A549 (cell line): ENCODE measurements around the gene MARCHF11. TPM values are rescaled to one million over a fixed set of nuclear protein-coding genes. Genes with fewer than 3 reads are reported as not detected.

Experiments
- ATAC-seq, 2 experiments: fragments of 200-7000 bp in 1 of 2; fragments of >200 bp in 1 of 2; cut with Nextera tagmentation in 1 of 2; cut with Tn5 transposase in 1 of 2; 3 replicates each; pipeline versions ENCODE4 v1.8.0 to v1.9.1; 2018 to 2020; ENCODE audit warnings: mild to moderate bottlenecking in 1 of 2, moderate library complexity in 1 of 2
- CTCF ChIA-PET: fragments of 300-600 bp; sonication (Branson Sonifier 250); formaldehyde crosslinking; extraction: SDS; loops from one replicate; lab custom pipeline; 2021; ENCODE audit warnings: antibody characterized with exemption, inconsistent platforms; lab: Yijun Ruan, JAX
- POLR2A ChIA-PET: fragments of 350-600 bp; formaldehyde crosslinking; extraction: SDS; loops from one replicate; lab custom pipeline; 2021; ENCODE audit warnings: antibody characterized with exemption, inconsistent platforms; lab: Yijun Ruan, JAX
- DNase-seq, 2 experiments: peaks; one replicate each; pipeline versions ENCODE4 v3.0.0 to v3.0.0-alpha.2; 2011 to 2016; ENCODE audit warnings: low read depth in 1 of 2, low spot score in 1 of 2
- FAIRE-seq: peaks from 2 replicates; lab custom pipeline; 2011; peaks lifted over from hg19 to GRCh38; lab: Jason Lieb, UNC
- H3K27ac ChIP-seq, 2 experiments: fragments of >200 bp; sonication (Bioruptor Twin); formaldehyde crosslinking; 3 replicates each; pipeline ENCODE4 v1.5.1; 2016 to 2017
- H3K4me1 ChIP-seq: fragments of >200 bp; sonication (Bioruptor Twin); formaldehyde crosslinking; 3 replicates; pipeline ENCODE4 v1.6.1; 2016
- H3K4me2 ChIP-seq: fragments of >200 bp; sonication (Bioruptor Twin); formaldehyde crosslinking; 3 replicates; pipeline ENCODE4 v1.6.1; 2016
- H3K4me3 ChIP-seq: fragments of >200 bp; sonication (Bioruptor Twin); formaldehyde crosslinking; 3 replicates; pipeline ENCODE4 v1.5.1; 2016
- H3K9me3 ChIP-seq: fragments of >200 bp; sonication (Bioruptor Twin); formaldehyde crosslinking; 3 replicates; pipeline ENCODE4 v1.6.1; 2016
- BHLHE40 ChIP-seq: IDR thresholded peaks from 2 replicates; pipeline ENCODE4 v1.6.1; 2012; ENCODE audit warnings: low read depth, low read length, inconsistent platforms
- CBX2 ChIP-seq: fragments of 200-600 bp; sonication (generic); IDR thresholded peaks from 2 replicates; pipeline ENCODE4 v1.6.1; 2016; ENCODE audit warnings: low read depth, mild to moderate bottlenecking, borderline replicate concordance
- CBX8 ChIP-seq: fragments of 200-600 bp; sonication (generic); IDR thresholded peaks from 2 replicates; pipeline ENCODE4 v1.6.1; 2016
- CHD4 ChIP-seq: fragments of 200-600 bp; sonication (generic); IDR thresholded peaks from 2 replicates; pipeline ENCODE4 v1.6.1; 2016; ENCODE audit warnings: antibody characterized with exemption, mild to moderate bottlenecking, borderline replicate concordance
- EHMT2 ChIP-seq: fragments of 200-600 bp; sonication (generic); IDR thresholded peaks from 2 replicates; pipeline ENCODE4 v1.6.1; 2016; ENCODE audit warnings: antibody characterized with exemption, low read depth, mild to moderate bottlenecking, moderate library complexity
- ESRRA ChIP-seq: fragments of 150-350 bp; IDR thresholded peaks from 2 replicates; pipeline ENCODE4 v1.6.1; 2014; ENCODE audit warnings: mild to moderate bottlenecking, low read length, borderline replicate concordance
- FOSL2 ChIP-seq, 2 experiments: fragments of 450-650 bp in 1 of 2; fragments of >200 bp in 1 of 2; sonication (Bioruptor Twin) in 1 of 2; formaldehyde crosslinking; IDR thresholded peaks; 2 replicates each; pipeline versions ENCODE4 v1.5.0 to v1.6.1; 2016 to 2020; ENCODE audit warnings: mild to moderate bottlenecking in 1 of 2, moderate library complexity in 1 of 2
- FOXS1 ChIP-seq: fragments of 250-450 bp; sonication (Bioruptor Pico); IDR thresholded peaks from 2 replicates; pipeline ENCODE4 v1.5.0; 2020; ENCODE audit warnings: mild to moderate bottlenecking, moderate library complexity
- JUN ChIP-seq, 2 experiments: fragments of >200 bp; sonication (Bioruptor Twin); formaldehyde crosslinking; IDR thresholded peaks; 2 replicates in 1 of 2; 3 replicates in 1 of 2; pipeline ENCODE4 v1.6.1; 2016 to 2017
- MAZ ChIP-seq: fragments of 150-350 bp; IDR thresholded peaks from 2 replicates; pipeline ENCODE4 v1.6.1; 2014; ENCODE audit warnings: antibody characterized with exemption, low read depth, low read length, borderline replicate concordance
- NFE2L2 ChIP-seq: fragments of 150-350 bp; conservative IDR thresholded peaks from 2 replicates; pipeline ENCODE4 v1.6.1; 2014; ENCODE audit warnings: low read length
- NPAS2 ChIP-seq: fragments of 250-450 bp; sonication (Bioruptor Pico); IDR thresholded peaks from 2 replicates; pipeline ENCODE4 v1.8.0; 2022; ENCODE audit warnings: mild to moderate bottlenecking, moderate library complexity, borderline replicate concordance
- POLR2AphosphoS2 ChIP-seq: conservative IDR thresholded peaks from 2 replicates; pipeline ENCODE4 v1.6.1; 2012; ENCODE audit warnings: low read length, improper control_type of control experiment, inconsistent platforms
- RCOR1 ChIP-seq: fragments of 150-350 bp; IDR thresholded peaks from 2 replicates; pipeline ENCODE4 v1.6.1; 2014; ENCODE audit warnings: antibody characterized with exemption, low read length, low read depth
- RNF2 ChIP-seq: fragments of 200-600 bp; sonication (generic); IDR thresholded peaks from 2 replicates; pipeline ENCODE4 v1.6.1; 2016; ENCODE audit warnings: low read depth, mild to moderate bottlenecking, antibody characterized with exemption, moderate library complexity, borderline replicate concordance
- ZC3H11A ChIP-seq: fragments of 450-650 bp; IDR thresholded peaks from 2 replicates; pipeline ENCODE4 v1.6.1; 2014; ENCODE audit warnings: antibody characterized with exemption, mild to moderate bottlenecking
- ZNF302 ChIP-seq: fragments of 250-450 bp; sonication (Bioruptor Pico); IDR thresholded peaks from 2 replicates; pipeline ENCODE4 v1.9.0; 2021; ENCODE audit warnings: inconsistent platforms, mild to moderate bottlenecking, moderate library complexity
- WGBS: methylation state at CpG from one replicate; pipeline ENCODE4 v1.1.6; 2017; ENCODE audit errors: missing lambda C conversion rate; 5-methylcytosine and 5-hydroxymethylcytosine counted together
- polyA plus RNA-seq, 4 experiments: library from polyadenylated mRNA; depleted of rRNA in 3 of 4; stranded (reverse); fragments of >200 nt; fragmentation: RNase III in 1 of 4; extraction: RNeasy Plus Mini Kit Qiagen cat#74134 plus additional on column Dnase treatment in 1 of 4; gene quantifications; 2 replicates in 3 of 4; 3 replicates in 1 of 4; pipeline ENCODE4 v1.2.3, GENCODE V29; 2011 to 2017
- TF ChIP-seq, protein P1 (sequence below): fragments of 200-600 bp; sonication (generic); IDR thresholded peaks from 2 replicates; pipeline ENCODE4 v1.6.1; 2016; ENCODE audit warnings: antibody characterized with exemption, mild to moderate bottlenecking, moderate library complexity

Gene MARCHF11
- polyA plus RNA-seq, 2 of the 4 experiments (the other 2 are of a cell fraction), result not detected

DNA sequence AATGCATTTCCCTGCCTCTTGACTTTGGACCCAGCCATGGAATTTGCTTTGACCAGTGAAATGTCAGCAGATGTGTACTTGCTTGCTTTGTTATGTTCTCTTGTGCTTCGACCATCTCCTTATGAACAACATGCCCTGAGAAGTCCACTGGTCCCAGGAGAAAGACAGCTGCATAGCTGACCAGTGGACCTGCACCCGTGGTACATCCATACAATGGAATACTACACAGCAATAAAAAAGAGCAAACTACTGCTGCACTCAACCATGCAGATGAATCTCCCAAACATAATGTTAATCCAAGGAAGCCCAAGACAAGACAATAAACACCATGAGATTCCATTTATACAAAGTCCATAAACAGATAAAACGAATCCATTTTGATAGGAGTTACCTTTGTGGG lies 30.0 kb downstream of the MARCHF11 start:
- Histone ChIP-seq H3K9me3 (no peaks in the 10 kb centered on the region), H3K4me3 (no peak overlapping the region), H3K4me2 (no peak overlapping the region), H3K4me1 (no peaks in the 10 kb centered on the region), H3K27ac (no peak overlapping the region)
- FAIRE-seq (no peak), ATAC-seq (no peak), DNase-seq (no peak)
- POLR2A ChIA-PET, result no interaction called here
- WGBS, result 0% methylated on average over 3 of the region's 3 CpGs
- no peak for TF ChIP-seq CBX8
- CTCF ChIA-PET, result interaction anchor here (4.2 kb wide), 1 partner anchor 11 kb away, joined by 23 read pairs; no protein-coding TSS in a partner anchor

DNA sequence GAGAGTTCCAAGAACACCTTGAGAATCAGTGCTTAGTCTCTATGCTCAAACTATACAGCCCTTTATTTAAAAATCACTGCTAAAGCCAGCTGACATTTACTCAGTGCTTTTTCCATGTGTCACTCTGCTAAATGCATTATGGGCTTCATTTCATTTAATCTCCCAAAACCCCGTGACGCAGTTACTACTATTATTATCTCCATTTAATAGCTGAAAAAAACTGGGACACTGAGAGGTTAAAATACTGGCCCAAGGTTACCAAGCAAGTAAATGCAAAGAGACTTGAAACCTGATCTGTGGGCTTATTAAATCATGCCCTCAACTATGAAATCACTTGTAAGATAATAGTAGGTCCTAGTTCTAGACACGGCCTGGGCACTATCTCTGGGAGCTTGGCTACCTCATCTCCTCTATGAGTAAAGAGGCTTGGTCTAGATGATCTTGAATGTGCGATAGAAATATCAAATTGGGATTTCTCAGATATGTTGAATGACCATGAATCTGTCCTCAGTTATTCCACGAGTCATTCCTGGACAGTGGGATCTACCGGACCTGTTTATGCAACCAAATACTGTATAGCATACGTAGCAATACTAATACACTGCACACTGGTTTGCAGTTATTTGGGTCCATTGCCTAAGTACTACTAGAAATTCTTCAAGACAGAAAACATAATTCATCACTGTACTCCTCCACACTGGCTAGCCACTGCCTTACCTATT lies 32.3 kb downstream of the MARCHF11 start:
- ChIA-PET POLR2A (no interaction called here), CTCF (interaction anchor here (1.6 kb wide), 1 partner anchor 13 kb away, joined by 6 read pairs; no protein-coding TSS in a partner anchor)
- no peak overlapping the region for H3K4me2 ChIP-seq
- WGBS, result 11% methylated on average over 7 of the region's 7 CpGs
- no peaks in the 10 kb centered on the region for H3K4me1 ChIP-seq
- ATAC-seq, result no peak
- no peak for FAIRE-seq
- H3K27ac ChIP-seq, result no peak overlapping the region
- H3K4me3 ChIP-seq, result no peak overlapping the region
- no peaks in the 10 kb centered on the region for H3K9me3 ChIP-seq
- no peak for DNase-seq
- no peak for TF ChIP-seq ESRRA
- TF ChIP-seq ZNF302 (CRISPR knock-in tag), result no peak
- no peak for TF ChIP-seq ZC3H11A
- no peak for TF ChIP-seq CHD4
- TF ChIP-seq, protein P1, sequence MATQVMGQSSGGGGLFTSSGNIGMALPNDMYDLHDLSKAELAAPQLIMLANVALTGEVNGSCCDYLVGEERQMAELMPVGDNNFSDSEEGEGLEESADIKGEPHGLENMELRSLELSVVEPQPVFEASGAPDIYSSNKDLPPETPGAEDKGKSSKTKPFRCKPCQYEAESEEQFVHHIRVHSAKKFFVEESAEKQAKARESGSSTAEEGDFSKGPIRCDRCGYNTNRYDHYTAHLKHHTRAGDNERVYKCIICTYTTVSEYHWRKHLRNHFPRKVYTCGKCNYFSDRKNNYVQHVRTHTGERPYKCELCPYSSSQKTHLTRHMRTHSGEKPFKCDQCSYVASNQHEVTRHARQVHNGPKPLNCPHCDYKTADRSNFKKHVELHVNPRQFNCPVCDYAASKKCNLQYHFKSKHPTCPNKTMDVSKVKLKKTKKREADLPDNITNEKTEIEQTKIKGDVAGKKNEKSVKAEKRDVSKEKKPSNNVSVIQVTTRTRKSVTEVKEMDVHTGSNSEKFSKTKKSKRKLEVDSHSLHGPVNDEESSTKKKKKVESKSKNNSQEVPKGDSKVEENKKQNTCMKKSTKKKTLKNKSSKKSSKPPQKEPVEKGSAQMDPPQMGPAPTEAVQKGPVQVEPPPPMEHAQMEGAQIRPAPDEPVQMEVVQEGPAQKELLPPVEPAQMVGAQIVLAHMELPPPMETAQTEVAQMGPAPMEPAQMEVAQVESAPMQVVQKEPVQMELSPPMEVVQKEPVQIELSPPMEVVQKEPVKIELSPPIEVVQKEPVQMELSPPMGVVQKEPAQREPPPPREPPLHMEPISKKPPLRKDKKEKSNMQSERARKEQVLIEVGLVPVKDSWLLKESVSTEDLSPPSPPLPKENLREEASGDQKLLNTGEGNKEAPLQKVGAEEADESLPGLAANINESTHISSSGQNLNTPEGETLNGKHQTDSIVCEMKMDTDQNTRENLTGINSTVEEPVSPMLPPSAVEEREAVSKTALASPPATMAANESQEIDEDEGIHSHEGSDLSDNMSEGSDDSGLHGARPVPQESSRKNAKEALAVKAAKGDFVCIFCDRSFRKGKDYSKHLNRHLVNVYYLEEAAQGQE, result no peak
- no peak for TF ChIP-seq EHMT2
- no peak for TF ChIP-seq NPAS2 (CRISPR knock-in tag)
- TF ChIP-seq JUN (IDR thresholded peaks at IDR 0.05), result no peak
- no peak for TF ChIP-seq CBX2
- no peak for TF ChIP-seq FOXS1

- no peak overlapping the region for H3K4me3 ChIP-seq
- WGBS, result 15% methylated on average over 4 of the region's 4 CpGs
- CTCF ChIA-PET, result no interaction called here
- DNase-seq (no peak), FAIRE-seq (no peak), ATAC-seq (no peak)
- TF ChIP-seq MAZ (no peak), CHD4 (no peak), POLR2AphosphoS2 (no peak), NFE2L2 (no peak), JUN (IDR thresholded peaks at IDR 0.05) (no peak), RCOR1 (no peak), BHLHE40 (no peak), RNF2 (no peak), FOSL2 (IDR thresholded peaks at IDR 0.05) (no peak), FOSL2 (CRISPR knock-in tag; IDR thresholded peaks at IDR 0.05) (no peak)
- POLR2A ChIA-PET, result no interaction called here
- no peaks in the 10 kb centered on the region for H3K9me3 ChIP-seq
- H3K27ac ChIP-seq, result no peak overlapping the region
- H3K4me2 ChIP-seq, result no peak overlapping the region
- H3K4me1 ChIP-seq, result no peaks in the 10 kb centered on the region
Observed at GRCh38 chr5:16144416-16144815, 35.2 kb downstream of the MARCHF11 start.
